Endothelial cell of umbilical vein (primary cell): ENCODE data around the gene PDK2. TPM values are rescaled to one million over a fixed set of nuclear protein-coding genes. Genes with fewer than 3 reads are reported as not detected.

Experiments
- BruUV-seq: library from RNA; stranded (reverse); fragments of 400-500 nt; replicated peaks from 2 replicates; lab custom pipeline; 2021; lab: Mats Ljungman, UMichigan
- CTCF ChIA-PET: fragments of 300-600, 350-600 bp; sonication (Branson Sonifier 250); formaldehyde crosslinking; loops from one replicate; lab custom pipeline; 2021; ENCODE audit warnings: antibody characterized with exemption, inconsistent platforms; lab: Charles Lee
- POLR2A ChIA-PET: fragments of 300-600, 350-600 bp; sonication (Branson Sonifier 250); formaldehyde crosslinking; loops from one replicate; lab custom pipeline; 2021; ENCODE audit warnings: antibody characterized with exemption, inconsistent platforms; lab: Charles Lee
- DNase-seq: peaks from one replicate; pipeline ENCODE4 v3.0.0-alpha.2; 2011; ENCODE audit warnings: low read depth, low spot score
- FAIRE-seq: peaks from 2 replicates; lab custom pipeline; 2011; peaks lifted over from hg19 to GRCh38; lab: Jason Lieb, UNC
- H2AFZ ChIP-seq: 2 replicates; pipeline ENCODE4 v1.6.0; 2012; ENCODE audit warnings: low read depth, low read length, control low read depth, inconsistent platforms
- H3K27ac ChIP-seq: 2 replicates; pipeline ENCODE4 v1.5.1; 2011; ENCODE audit warnings: low read depth, mild to moderate bottlenecking, control low read depth, low read length, moderate library complexity; ENCODE audit not compliant: insufficient read depth
- H3K27me3 ChIP-seq, 2 experiments: 2 replicates each; pipeline versions ENCODE4 v1.6.0 to v1.6.1; 2011; ENCODE audit warnings: low read length in 2 of 2, mixed read lengths in 1 of 2; ENCODE audit not compliant: control insufficient read depth in 2 of 2, insufficient read depth in 2 of 2
- H3K36me3 ChIP-seq, 2 experiments: 2 replicates in 1 of 2; 3 replicates in 1 of 2; pipeline ENCODE4 v1.5.1; 2011; ENCODE audit warnings: low read length in 2 of 2, mild to moderate bottlenecking in 1 of 2, moderate library complexity in 1 of 2; ENCODE audit not compliant: control insufficient read depth in 2 of 2, insufficient read depth in 2 of 2; ENCODE audit errors: extremely low read depth in 1 of 2
- H3K4me1 ChIP-seq: 3 replicates; pipeline ENCODE4 v1.5.1; 2011; ENCODE audit warnings: mild to moderate bottlenecking, low read length; ENCODE audit not compliant: control insufficient read depth, insufficient read depth; ENCODE audit errors: extremely low read depth
- H3K4me2 ChIP-seq: 2 replicates; pipeline ENCODE4 v1.6.1; 2011; ENCODE audit warnings: low read length, control low read depth, mixed read lengths; ENCODE audit not compliant: insufficient read depth
- H3K4me3 ChIP-seq, 3 experiments: fragments of 200-600 bp in 1 of 3; sonication (generic), shearing (Covaris generic) in 1 of 3; replicated peaks in 1 of 3; 2 replicates each; pipeline ENCODE4 v1.5.1; 2011 to 2016; ENCODE audit warnings: control low read depth in 3 of 3, low read length in 3 of 3, mild to moderate bottlenecking in 2 of 3, inconsistent platforms in 1 of 3, low read depth in 1 of 3, moderate library complexity in 1 of 3; ENCODE audit not compliant: insufficient read depth in 1 of 3
- H3K79me2 ChIP-seq: 2 replicates; pipeline ENCODE4 v1.6.0; 2012; ENCODE audit warnings: low read length, inconsistent platforms; ENCODE audit not compliant: control insufficient read depth, insufficient read depth
- H3K9ac ChIP-seq: replicated peaks from 2 replicates; pipeline ENCODE3; 2011; ENCODE audit warnings: low read length, control low read depth; ENCODE audit not compliant: insufficient read depth; ENCODE audit errors: extremely low read depth
- H3K9me1 ChIP-seq: replicated peaks from 3 replicates; pipeline ENCODE4 v1.6.0; 2011; ENCODE audit warnings: mild to moderate bottlenecking, low read length; ENCODE audit not compliant: control insufficient read depth, insufficient read depth; ENCODE audit errors: extremely low read depth
- H3K9me3 ChIP-seq: replicated peaks from 2 replicates; pipeline ENCODE4 v1.5.1; 2012; ENCODE audit warnings: low read length, inconsistent platforms; ENCODE audit not compliant: control insufficient read depth, insufficient read depth
- H4K20me1 ChIP-seq: replicated peaks from 2 replicates; pipeline ENCODE3; 2011; ENCODE audit warnings: mild to moderate bottlenecking, low read length; ENCODE audit not compliant: control insufficient read depth, insufficient read depth; ENCODE audit errors: extremely low read depth
- EZH2 ChIP-seq: IDR thresholded peaks from 2 replicates; pipeline ENCODE4 v1.6.1; 2012; ENCODE audit warnings: borderline replicate concordance, low read depth, mild to moderate bottlenecking, moderate library complexity, low read length, inconsistent platforms; ENCODE audit not compliant: severe bottlenecking
- FOS ChIP-seq: IDR thresholded peaks from 2 replicates; pipeline ENCODE4 v1.6.1; 2011; ENCODE audit warnings: mild to moderate bottlenecking, low read length, moderate library complexity, borderline replicate concordance; ENCODE audit not compliant: insufficient read depth
- GATA2 ChIP-seq: IDR thresholded peaks from 2 replicates; pipeline ENCODE4 v1.7.0; 2011; ENCODE audit warnings: low read depth, mild to moderate bottlenecking, moderate library complexity, mixed read lengths, low read length; ENCODE audit not compliant: insufficient read length, insufficient read depth
- JUN ChIP-seq: IDR thresholded peaks from 2 replicates; pipeline ENCODE4 v1.6.1; 2011; ENCODE audit warnings: borderline replicate concordance, low read depth; ENCODE audit not compliant: insufficient read length, insufficient read depth
- MAX ChIP-seq: IDR thresholded peaks from 2 replicates; pipeline ENCODE4 v1.6.1; 2011; ENCODE audit not compliant: insufficient read depth, insufficient read length
- MYC ChIP-seq: IDR thresholded peaks from one replicate; pipeline ENCODE4 v1.6.1; 2011; ENCODE audit warnings: mild to moderate bottlenecking, low read depth, low read length
- POLR2A ChIP-seq: IDR thresholded peaks from 2 replicates; pipeline ENCODE4 v1.6.1; 2012; ENCODE audit warnings: low read depth, mild to moderate bottlenecking, control low read depth, low read length
- POLR2AphosphoS5 ChIP-seq: IDR thresholded peaks from 2 replicates; pipeline ENCODE4 v1.6.1; 2012; ENCODE audit warnings: low read depth, mild to moderate bottlenecking, control low read depth, low read length, moderate library complexity; ENCODE audit not compliant: insufficient read depth
- dilution Hi-C: fragments of 300-500 bp; cut with MboI; formaldehyde crosslinking; loops from one replicate; pipeline ENCODE4 v1.15.0; 2019; ENCODE audit warnings: low sequenced_read_pairs; ENCODE audit not compliant: extremely low pct_ligation_motif_present
- intact Hi-C: fragments of 100-400 bp; cut with micrococcal nuclease; formaldehyde crosslinking; loops from one replicate; pipeline ENCODE4 v1.10.0; 2022
- polyA plus RNA-seq, 4 experiments: library from polyadenylated mRNA; depleted of rRNA in 3 of 4; stranded (reverse) in 3 of 4; unstranded in 1 of 4; fragments of >200 nt; gene quantifications; 2 replicates each; pipeline versions ENCODE4 v1.2.1 to v1.2.3, GENCODE V29; 2011 to 2012; ENCODE audit warnings: missing spikeins in 1 of 4
- total RNA-seq: library from RNA; stranded (reverse); gene quantifications from 2 replicates; pipeline ENCODE4 v1.2.3, GENCODE V29; 2021
- TF ChIP-seq, protein P1 (sequence below), 2 donors: IDR thresholded peaks; 1 replicate in 1 of 2; 2 replicates in 1 of 2; pipeline ENCODE4 v1.5.1; 2011; ENCODE audit warnings: low read length in 2 of 2, mild to moderate bottlenecking in 2 of 2, moderate library complexity in 2 of 2, control low read depth in 1 of 2, inconsistent platforms in 1 of 2, low read depth in 1 of 2; ENCODE audit not compliant: insufficient read depth in 1 of 2; ENCODE audit errors: extremely low read depth in 1 of 2

PDK2 gene
- total and polyA plus RNA-seq, 2 donors (not counting 3 experiments of a cell fraction or from before 2014, with no cell fraction given), result 21.3 to 114 TPM

GRCh38 chr17:50112694-50113093 lies 17.5 kb downstream of the PDK2 start:
- H3K36me3 ChIP-seq, result peaks cover 0 to 4% of the 10 kb centered on the region in 2 experiments
- no peak overlapping the region for H3K27ac ChIP-seq
- DNase-seq, result no peak
- no peak overlapping the region for H2AFZ ChIP-seq
- no peaks in the 10 kb centered on the region for H3K9me1 ChIP-seq
- no peak for FAIRE-seq
- no peaks in the 10 kb centered on the region for H3K4me1 ChIP-seq
- no peaks in the 10 kb centered on the region for H4K20me1 ChIP-seq
- H3K4me2 ChIP-seq, result no peak overlapping the region
- H3K79me2 ChIP-seq, result no peaks in the 10 kb centered on the region
- no peak overlapping the region for H3K4me3 ChIP-seq
- TF ChIP-seq GATA2 (no peak), MAX (no peak), MYC (no peak), POLR2A (no peak), POLR2AphosphoS5 (no peak), EZH2 (no peak), FOS (no peak), JUN (no peak)
- TF ChIP-seq, protein P1, sequence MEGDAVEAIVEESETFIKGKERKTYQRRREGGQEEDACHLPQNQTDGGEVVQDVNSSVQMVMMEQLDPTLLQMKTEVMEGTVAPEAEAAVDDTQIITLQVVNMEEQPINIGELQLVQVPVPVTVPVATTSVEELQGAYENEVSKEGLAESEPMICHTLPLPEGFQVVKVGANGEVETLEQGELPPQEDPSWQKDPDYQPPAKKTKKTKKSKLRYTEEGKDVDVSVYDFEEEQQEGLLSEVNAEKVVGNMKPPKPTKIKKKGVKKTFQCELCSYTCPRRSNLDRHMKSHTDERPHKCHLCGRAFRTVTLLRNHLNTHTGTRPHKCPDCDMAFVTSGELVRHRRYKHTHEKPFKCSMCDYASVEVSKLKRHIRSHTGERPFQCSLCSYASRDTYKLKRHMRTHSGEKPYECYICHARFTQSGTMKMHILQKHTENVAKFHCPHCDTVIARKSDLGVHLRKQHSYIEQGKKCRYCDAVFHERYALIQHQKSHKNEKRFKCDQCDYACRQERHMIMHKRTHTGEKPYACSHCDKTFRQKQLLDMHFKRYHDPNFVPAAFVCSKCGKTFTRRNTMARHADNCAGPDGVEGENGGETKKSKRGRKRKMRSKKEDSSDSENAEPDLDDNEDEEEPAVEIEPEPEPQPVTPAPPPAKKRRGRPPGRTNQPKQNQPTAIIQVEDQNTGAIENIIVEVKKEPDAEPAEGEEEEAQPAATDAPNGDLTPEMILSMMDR (IDR thresholded peaks at IDR 0.05; ENCODE audit: extremely low read depth in 1 of 2, insufficient read depth in 1 of 2, low read depth in 1 of 2, low read length in 2 of 2), result no peak
- H3K27me3 ChIP-seq, result no peaks in the 10 kb centered on the region
- no peaks in the 10 kb centered on the region for H3K9me3 ChIP-seq
- H3K9ac ChIP-seq, result no peak overlapping the region
- BruUV-seq, result no TSS peak
- POLR2A ChIA-PET, result no interaction called here
- dilution Hi-C loops (no loop called here), intact Hi-C loops (loop anchor here (10.0 kb wide), 1 partner anchor 152 kb away; no protein-coding TSS in a partner anchor)
- CTCF ChIA-PET, result interaction anchor here (1.3 to 2.8 kb wide), 5 partner anchors 11 to 66 kb away, joined by 3 to 21 read pairs (median 6); partner anchors contain the start of gene PDK2
